ENCODE measurements around the gene XAF1.

GRCh38 chr17:6712058-6712853, 43.6 kb upstream of the XAF1 start:
- TF ChIP-seq CTCF (IDR thresholded peaks at IDR 0.05) (no peak), POLR2AphosphoS5 (IDR thresholded peaks at IDR 0.05) (no peak), POLR2A (IDR thresholded peaks at IDR 0.05) (no peak)

Data from prostate gland (tissue), 2 donors.